HG03520 (cell line): ENCODE data around the gene CHRNA4.
"Not testable (repeated sequence)": the region's sequence is repeated elsewhere in the genome, so short reads cannot be mapped to it uniquely, and the experiment has no call there.

Source experiments
- ATAC-seq: cut with Tn5 transposase; IDR thresholded peaks from one replicate; pipeline ENCODE4 v1.9.1; 2021; ENCODE audit warnings: mild to moderate bottlenecking, moderate library complexity; ENCODE audit not compliant: unreplicated experiment

The CHRNA4 gene

GRCh38 chr20:63398744-63399514 is 37.8 kb upstream of the CHRNA4 start:
- ATAC-seq: no peak

- ATAC-seq: no peak
Observed at GRCh38 chr20:63397946-63398450, 36.8 kb upstream of the CHRNA4 start.

GRCh38 chr20:63397155-63397843 is 36.1 kb upstream of the CHRNA4 start:
- ATAC-seq: no peak

- no peak for ATAC-seq
Observed at GRCh38 chr20:63396300-63396699, 35.2 kb upstream of the CHRNA4 start.

- no peak for ATAC-seq
Observed at GRCh38 chr20:63395723-63396122, 34.6 kb upstream of the CHRNA4 start.

GRCh38 chr20:63394920-63395455 is 33.8 kb upstream of the CHRNA4 start:
- no peak for ATAC-seq

GRCh38 chr20:63394069-63394919 is 33.1 kb upstream of the CHRNA4 start:
- ATAC-seq: no peak

GRCh38 chr20:63393566-63393965 is 32.4 kb upstream of the CHRNA4 start:
- no peak for ATAC-seq

GRCh38 chr20:63392465-63393365 is 31.6 kb upstream of the CHRNA4 start:
- no peak for ATAC-seq

- ATAC-seq: no peak
Observed at GRCh38 chr20:63387917-63388316, 26.8 kb upstream of the CHRNA4 start.

- no peak for ATAC-seq
Observed at GRCh38 chr20:63387393-63387792, 26.2 kb upstream of the CHRNA4 start.

GRCh38 chr20:63386491-63386890 is 25.3 kb upstream of the CHRNA4 start:
- ATAC-seq: no peak

- ATAC-seq: no peak
Observed at GRCh38 chr20:63385819-63386218, 24.7 kb upstream of the CHRNA4 start.

- ATAC-seq: no peak
Observed at GRCh38 chr20:63384336-63384735, 23.2 kb upstream of the CHRNA4 start.

GRCh38 chr20:63383556-63383955 is 22.4 kb upstream of the CHRNA4 start:
- no peak for ATAC-seq

- no peak for ATAC-seq
Observed at GRCh38 chr20:63382551-63383300, 21.6 kb upstream of the CHRNA4 start.

- no peak for ATAC-seq
Observed at GRCh38 chr20:63381781-63382431, 20.8 kb upstream of the CHRNA4 start.

- ATAC-seq: no peak
Observed at GRCh38 chr20:63380346-63380870, 19.3 kb upstream of the CHRNA4 start.

- ATAC-seq: not testable (repeated sequence)
Observed at GRCh38 chr20:63379872-63380271, 18.7 kb upstream of the CHRNA4 start.
